GM12878 (cell line): ENCODE data around the gene INHBC. TPM values are rescaled to one million over a fixed set of nuclear protein-coding genes. Genes with fewer than 3 reads are reported as not detected.
A peak's percentile ranks its signal among the peaks of the same experiment; 100 is the strongest.

ENCODE experiments used
- BACH1 ChIP-seq: fragments of 450-650 bp; IDR thresholded peaks from 2 replicates; pipeline ENCODE4 v1.6.1; 2017; ENCODE audit warnings: mild to moderate bottlenecking, borderline replicate concordance
- BHLHE40 ChIP-seq, 2 experiments: fragments of 450-650 bp in 1 of 2; IDR thresholded peaks; 2 replicates each; pipeline ENCODE4 v1.6.1; 2011 to 2017; ENCODE audit warnings: low read depth in 2 of 2, borderline replicate concordance in 1 of 2, improper control_type of control experiment in 1 of 2, low read length in 1 of 2, mild to moderate bottlenecking in 1 of 2
- CBX5 ChIP-seq: sonication (generic); IDR thresholded peaks from 2 replicates; pipeline ENCODE4 v1.6.1; 2016; ENCODE audit warnings: low read depth, moderate library complexity, mild to moderate bottlenecking, inconsistent platforms
- ELK1 ChIP-seq: IDR thresholded peaks from 2 replicates; pipeline ENCODE4 v1.6.1; 2012; ENCODE audit warnings: low read depth, low read length, improper control_type of control experiment
- GATAD2B ChIP-seq: fragments of 450-650 bp; conservative IDR thresholded peaks from 2 replicates; pipeline ENCODE4 v1.6.1; 2017; ENCODE audit warnings: low read depth, mild to moderate bottlenecking, moderate library complexity
- JUND ChIP-seq: IDR thresholded peaks from 2 replicates; pipeline ENCODE4 v1.6.1; 2012; ENCODE audit warnings: low read depth, mild to moderate bottlenecking, low read length, improper control_type of control experiment, moderate library complexity
- NR2C2 ChIP-seq: IDR thresholded peaks from 2 replicates; pipeline ENCODE4 v1.6.1; 2011; ENCODE audit warnings: borderline replicate concordance, low read depth; ENCODE audit not compliant: control insufficient read depth, insufficient read length
- PBX3 ChIP-seq: IDR thresholded peaks from 2 replicates; pipeline ENCODE4 v1.6.1; 2011; ENCODE audit warnings: mild to moderate bottlenecking, low read depth, low read length, moderate library complexity; ENCODE audit not compliant: insufficient replicate concordance
- PKNOX1 ChIP-seq: fragments of 450-650 bp; IDR thresholded peaks from 2 replicates; pipeline ENCODE4 v1.6.1; 2016; ENCODE audit warnings: mild to moderate bottlenecking
- PRDM15 ChIP-seq: fragments of 450-650 bp; formaldehyde crosslinking; IDR thresholded peaks from 2 replicates; pipeline ENCODE4 v1.4.0; 2020; ENCODE audit warnings: mild to moderate bottlenecking, moderate library complexity
- RELB ChIP-seq: fragments of 450-650 bp; IDR thresholded peaks from 2 replicates; pipeline ENCODE4 v1.6.1; 2017; ENCODE audit warnings: low read depth, mild to moderate bottlenecking, moderate library complexity
- SREBF1 ChIP-seq: IDR thresholded peaks from 2 replicates; pipeline ENCODE4 v1.6.1; 2012; ENCODE audit warnings: mild to moderate bottlenecking, low read length
- STAT1 ChIP-seq: fragments of 450-650 bp; conservative IDR thresholded peaks from 2 replicates; pipeline ENCODE4 v1.6.1; 2014; ENCODE audit warnings: antibody characterized with exemption, mild to moderate bottlenecking
- TARDBP ChIP-seq: IDR thresholded peaks from 2 replicates; pipeline ENCODE4 v1.6.1; 2016; ENCODE audit warnings: borderline replicate concordance
- YY1 ChIP-seq: IDR thresholded peaks from 2 replicates; pipeline ENCODE4 v1.6.1; 2011; ENCODE audit warnings: low read depth, mild to moderate bottlenecking, low read length
- ZNF622 ChIP-seq: fragments of 450-650 bp; IDR thresholded peaks from 2 replicates; pipeline ENCODE4 v1.6.1; 2017; ENCODE audit warnings: mild to moderate bottlenecking, inconsistent platforms
- polyA plus RNA-seq, 11 experiments: library from polyadenylated mRNA; depleted of rRNA in 4 of 11; unstranded in 6 of 11; stranded (reverse) in 5 of 11; fragments of >200 nt; fragmentation: Nextera tagmentation in 4 of 11; fragmentation: Illumina TruSeq in 1 of 11; extraction: Ambion mirVana in 4 of 11; extraction: Trizol in 1 of 11; gene quantifications; 1 replicate in 1 of 11; 2 replicates in 10 of 11; pipeline versions ENCODE4 v1.2.1 to v1.2.3, GENCODE V29; 2011 to 2016; ENCODE audit warnings: inconsistent platforms in 2 of 11, missing spikeins in 2 of 11, low read depth in 1 of 11
- total RNA-seq, 4 experiments: library from RNA; depleted of rRNA in 3 of 4; stranded (reverse); fragments of >200 nt in 3 of 4; fragmentation: Illumina TruSeq in 1 of 4; extraction: Trizol in 1 of 4; gene quantifications; 2 replicates each; pipeline versions ENCODE4 v1.2.1 to v1.2.3, GENCODE V29; 2013 to 2021

The INHBC gene
- total and polyA plus RNA-seq, 10 of the 15 experiments (the other 5 are each of a cell fraction or from before 2014, with no cell fraction given), result 0.04 to 0.22 (median 0.13) TPM; not detected in 5

GRCh38 chr12:57487597-57488401, 53.2 kb downstream of the INHBC start, which contains the start of gene MARS1 (continued):
- peak; percentile 81 for TF ChIP-seq ELK1
- TF ChIP-seq BACH1, result no peak
- TF ChIP-seq STAT1, result no peak
- peak; percentile 46; the same call in 1 of the 2 replicates for TF ChIP-seq PKNOX1
- TF ChIP-seq BHLHE40 (IDR thresholded peaks at IDR 0.05; ENCODE audit: borderline replicate concordance in 1 of 2, low read depth in 2 of 2, low read length in 1 of 2), result peak in 1 of 2 experiments; percentile 84; a peak in 2 of 4 replicates
- TF ChIP-seq SREBF1, result 0 out of 2 replicates have a peak, but pooled peaks have one; percentile 28
- TF ChIP-seq ZNF622, result no peak
- TF ChIP-seq RELB, result peak; percentile 54; the same call in 1 of the 2 replicates
- no peak for TF ChIP-seq NR2C2
- no peak for TF ChIP-seq GATAD2B
- no peak for TF ChIP-seq PRDM15 (CRISPR knock-in tag)
- peak; percentile 90 for TF ChIP-seq YY1
- no peak for TF ChIP-seq PBX3
- no peak for TF ChIP-seq JUND
- TF ChIP-seq CBX5, result peak; percentile 82; the same call in 1 of the 2 replicates
- TF ChIP-seq TARDBP, result peak; percentile 61
